Superior temporal gyrus (tissue), 1 donor: ENCODE measurements around the gene TRIM43B.
"Not testable (repeated sequence)": the region's sequence is repeated elsewhere in the genome, so short reads cannot be mapped to it uniquely, and the experiment has no call there.

ENCODE experiments used
- DNase-seq: peaks from one replicate; pipeline ENCODE4 v3.0.0-alpha.2; 2016; ENCODE audit errors: extremely low spot score

Gene TRIM43B

GRCh38 chr2:95484654-95485053 is at the start of gene TRIM43B:
Gene TRIM43B (minus strand): TSS chr2:95484754. CDS start chr2:95482714, 2,040 bp downstream.
- DNase-seq, result not testable (repeated sequence)

DNA sequence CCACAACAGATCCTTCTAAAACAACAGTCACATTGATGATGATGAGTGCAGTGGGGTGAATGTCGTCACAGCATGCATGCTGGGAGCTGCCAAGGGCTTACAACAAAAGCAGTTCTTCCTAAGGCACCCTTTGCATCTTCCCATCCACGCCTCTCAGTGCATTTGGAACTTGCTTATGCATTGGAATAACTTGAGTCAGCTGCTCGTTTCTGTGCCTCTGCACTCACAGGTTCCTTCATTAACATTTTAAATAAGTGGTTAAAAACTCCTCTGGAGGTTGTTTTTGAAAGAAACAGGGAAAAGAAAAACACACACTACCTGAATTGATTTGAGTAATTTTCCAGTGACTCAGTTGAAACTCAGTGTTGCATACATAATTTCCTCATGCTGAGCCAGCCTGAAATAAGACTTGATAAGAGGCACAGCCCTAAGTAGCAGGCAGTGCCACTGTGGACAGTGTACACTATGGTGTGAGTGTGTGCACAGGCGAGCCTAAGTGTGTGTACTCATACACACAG is 46.8 kb upstream of the TRIM43B start:
- no peak for DNase-seq

DNA sequence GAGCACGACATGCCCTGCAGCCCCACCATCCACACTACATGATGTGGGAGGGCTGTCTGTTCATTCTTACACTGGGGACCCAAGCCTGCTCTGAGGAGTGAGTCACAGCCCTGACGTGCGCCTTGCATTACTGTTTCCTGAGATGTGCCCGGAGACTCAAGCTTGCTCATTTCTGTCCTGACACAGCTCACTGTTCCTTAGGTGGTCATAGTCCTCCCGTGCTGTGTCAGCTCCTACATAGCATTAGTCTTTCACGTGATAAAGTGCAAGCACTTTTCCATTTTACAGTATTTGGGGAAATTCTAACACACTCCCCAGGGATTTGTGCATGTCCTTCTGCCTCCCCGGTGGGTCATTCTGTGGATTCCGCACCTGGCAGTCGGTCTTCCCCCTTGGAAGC is 46.2 kb upstream of the TRIM43B start:
- DNase-seq, result no peak

GRCh38 chr2:95526360-95527341 is 42.1 kb upstream of the TRIM43B start:
- peak; percentile 76 for DNase-seq

- DNase-seq, result no peak
These were observed 40.9 kb upstream of the TRIM43B start for GRCh38 chr2:95525294-95526035.

DNA sequence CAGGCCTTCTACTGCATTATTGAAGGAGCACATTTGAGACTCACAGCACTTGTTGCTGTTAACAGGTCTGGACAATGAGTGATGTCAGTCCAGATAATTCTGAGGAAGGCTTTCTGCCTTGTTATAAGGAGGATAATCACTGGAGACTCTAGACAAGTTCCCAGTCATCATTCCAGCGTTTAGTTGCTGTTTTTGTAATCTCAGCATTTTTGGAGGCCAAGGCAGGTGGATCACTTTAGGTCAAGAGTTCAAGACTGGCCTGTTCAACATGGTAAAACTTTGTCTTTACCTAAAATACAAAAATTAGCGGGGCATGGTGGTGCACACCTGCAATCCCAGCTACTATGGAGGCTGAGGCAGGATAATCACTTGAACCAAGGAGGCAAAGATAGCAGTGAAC is 39.6 kb upstream of the TRIM43B start:
- no peak for DNase-seq

GRCh38 chr2:95514718-95515117 is 30.2 kb upstream of the TRIM43B start:
- no peak for DNase-seq

- not testable (repeated sequence) for DNase-seq
These were observed 29.7 kb upstream of the TRIM43B start for GRCh38 chr2:95514226-95514625.

DNA sequence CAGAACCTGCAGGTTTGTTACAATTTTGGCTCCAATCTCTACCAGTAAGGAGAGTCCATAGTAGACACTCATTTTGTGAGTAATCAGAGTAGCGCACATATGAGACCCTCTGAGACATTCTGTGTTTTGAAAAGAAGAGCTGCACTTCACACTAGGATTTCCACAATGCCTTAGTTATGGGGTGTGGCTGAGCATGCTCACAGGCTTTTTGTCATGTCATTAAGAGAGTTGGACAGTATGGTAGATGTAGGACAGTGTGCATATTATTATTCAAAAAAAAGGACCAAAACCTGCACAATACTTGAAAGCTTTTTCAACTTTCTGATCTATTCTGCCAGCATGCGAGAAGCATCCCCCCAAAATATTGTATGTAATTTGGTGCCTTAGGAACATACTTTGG is 24.9 kb upstream of the TRIM43B start:
- no peak for DNase-seq

DNA sequence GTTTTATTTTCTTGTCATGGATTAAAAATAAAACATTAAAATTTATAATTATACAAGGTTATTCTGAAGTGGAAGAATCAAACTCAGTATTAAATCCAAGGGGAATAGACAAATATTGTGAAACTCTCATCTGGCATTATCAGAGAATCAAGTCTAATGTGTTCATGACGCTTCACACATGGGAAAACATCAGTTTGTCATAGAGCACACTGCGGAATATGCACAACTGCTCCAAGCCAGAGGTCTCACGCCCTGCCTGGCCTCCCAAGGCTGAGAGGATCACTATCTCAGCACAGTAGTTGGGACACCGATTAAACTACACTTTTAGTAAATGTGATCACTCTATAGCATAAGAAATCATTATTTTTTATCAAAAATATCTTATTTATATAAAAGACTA is 20.7 kb upstream of the TRIM43B start:
- DNase-seq, result no peak

- DNase-seq, result no peak
These were observed 16.3 kb upstream of the TRIM43B start for GRCh38 chr2:95500854-95501253.

DNA sequence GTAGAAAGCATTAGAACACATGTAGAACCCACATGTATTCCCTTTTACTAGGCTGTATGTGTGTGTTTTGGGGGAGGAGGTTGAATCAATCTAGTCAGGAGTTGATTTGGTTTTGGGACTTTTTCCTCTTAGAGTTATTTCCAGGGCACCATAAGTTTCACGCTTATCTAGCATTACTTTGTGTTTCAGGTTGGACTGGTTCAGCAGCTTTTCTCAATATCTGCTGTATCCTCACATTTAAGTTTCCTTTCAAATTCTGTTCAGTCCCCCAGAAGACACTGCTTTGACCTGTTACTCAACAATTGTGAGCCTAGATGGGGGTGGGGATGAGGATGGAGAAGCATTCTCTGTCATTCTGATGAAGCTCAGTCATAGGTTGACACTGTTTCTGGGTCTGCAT is 7.5 kb upstream of the TRIM43B start:
- not testable (repeated sequence) for DNase-seq

DNA sequence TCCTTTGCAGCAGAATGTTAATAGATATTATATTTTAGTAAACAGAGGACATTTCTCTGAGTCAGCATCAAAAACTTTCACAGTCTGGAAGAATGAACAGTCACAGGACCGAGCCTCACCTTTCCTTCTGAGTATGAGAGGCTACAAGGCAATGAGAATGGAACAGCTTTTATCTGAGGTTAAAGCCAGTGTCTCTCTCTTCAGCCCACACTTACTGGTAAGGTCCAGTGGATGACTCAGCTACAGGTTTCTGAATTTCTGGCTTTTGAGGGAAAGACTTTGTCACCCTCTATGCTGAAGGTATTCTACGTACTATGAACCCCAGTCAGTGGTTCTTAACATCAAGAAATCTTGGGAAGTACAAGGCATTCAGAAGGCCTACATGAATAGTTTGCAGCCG is 9.5 kb downstream of the TRIM43B start:
- not testable (repeated sequence) for DNase-seq

DNA sequence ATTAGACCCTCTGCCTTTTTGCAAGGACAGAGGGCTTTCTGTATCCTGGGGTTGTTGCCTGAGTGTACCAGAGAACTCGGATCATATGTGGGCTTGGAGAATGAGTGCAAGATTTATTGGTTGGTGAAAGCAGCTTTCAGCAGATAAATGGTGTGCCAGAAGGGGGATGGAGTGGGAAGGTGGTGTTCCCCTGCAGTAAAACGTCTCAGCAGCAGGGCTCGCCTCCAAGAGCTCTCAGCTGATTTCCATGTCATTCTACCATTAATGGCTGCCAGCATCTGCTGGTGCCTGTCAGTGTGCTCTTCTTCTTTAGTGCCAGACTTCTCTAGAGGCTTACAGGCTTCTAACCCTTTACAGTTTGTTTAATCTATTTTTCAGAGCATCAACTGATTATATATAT is 16.6 kb downstream of the TRIM43B start:
- DNase-seq, result not testable (repeated sequence)

GRCh38 chr2:95466572-95466971 is 18.0 kb downstream of the TRIM43B start:
- not testable (repeated sequence) for DNase-seq

- not testable (repeated sequence) for DNase-seq
These were observed 21.3 kb downstream of the TRIM43B start for GRCh38 chr2:95463292-95463691.

GRCh38 chr2:95445317-95445716 is 39.2 kb downstream of the TRIM43B start:
- not testable (repeated sequence) for DNase-seq

DNA sequence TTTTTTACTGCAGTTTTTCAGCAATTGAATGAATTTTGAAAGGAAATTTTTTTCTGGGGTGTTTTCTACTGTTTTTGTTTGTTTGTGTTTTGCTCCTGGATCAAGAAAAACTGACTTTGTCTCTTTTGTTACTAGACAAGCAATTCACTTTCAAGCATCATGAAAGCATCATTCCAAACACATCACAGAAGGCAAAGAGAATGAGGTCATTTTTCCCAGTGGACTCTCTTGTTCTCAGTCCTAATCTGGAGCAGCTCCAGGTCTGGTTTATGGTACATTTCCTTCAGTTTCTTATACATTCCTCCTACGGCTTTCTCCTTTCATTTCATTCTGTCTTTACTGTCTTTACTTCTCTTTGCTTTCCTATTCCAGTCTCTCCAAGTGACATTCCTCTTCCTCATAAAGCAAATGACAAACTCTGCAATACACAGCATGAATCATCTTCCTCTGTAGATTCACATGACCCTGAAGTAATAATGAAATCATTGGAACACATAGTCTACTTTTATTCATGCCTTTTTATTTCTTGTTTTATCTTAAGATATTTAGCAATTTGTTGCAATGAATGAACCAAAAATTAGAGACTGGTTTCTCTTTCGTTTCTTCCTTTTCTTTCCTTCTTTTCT is 42.0 kb downstream of the TRIM43B start:
- DNase-seq, result not testable (repeated sequence)

GRCh38 chr2:95435872-95436209 is 48.7 kb downstream of the TRIM43B start:
- DNase-seq, result not testable (repeated sequence)

- not testable (repeated sequence) for DNase-seq
These were observed 49.2 kb downstream of the TRIM43B start for GRCh38 chr2:95435162-95435871.

DNA sequence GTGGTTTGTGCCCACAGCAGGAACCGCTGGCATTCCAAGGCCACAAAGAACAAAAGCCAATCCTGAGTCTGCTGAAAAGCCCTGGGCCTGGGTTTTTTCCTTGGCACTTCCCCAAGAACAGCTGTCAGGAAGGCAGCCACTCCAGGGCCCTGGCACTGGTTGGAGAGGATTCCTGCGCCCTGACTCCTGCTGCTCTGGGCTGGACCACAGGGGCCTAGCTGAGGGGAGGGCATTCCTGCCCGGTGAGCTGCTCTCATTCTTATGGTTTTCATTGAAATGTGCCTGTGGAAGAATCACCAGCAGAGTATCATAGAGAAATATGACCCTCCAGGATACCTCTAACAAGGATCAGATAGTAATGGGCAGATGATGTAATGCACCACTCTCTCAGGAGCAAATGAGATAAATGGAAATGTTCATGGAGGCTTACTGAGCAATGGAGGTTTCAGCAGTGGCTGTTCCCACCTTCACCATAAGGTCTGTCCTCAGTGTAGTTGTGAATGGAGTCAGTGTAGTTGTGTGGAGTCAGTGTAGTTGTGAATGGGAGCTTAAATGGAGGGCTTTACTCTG is 50.0 kb downstream of the TRIM43B start:
- DNase-seq, result not testable (repeated sequence)
